Stimulated activated CD4-positive, alpha-beta T cell treated with anti-CD3 and anti-CD28 coated beads, Interleukin-12 subunit alpha, Interleukin-12 subunit beta, amount 100 ng/mL, for 4 hours (primary cell): ENCODE results near the gene CYP46A1.

Experiments
- DNase-seq: peaks from one replicate; pipeline ENCODE4 v3.0.0-alpha.2; 2020

The CYP46A1 gene

DNA sequence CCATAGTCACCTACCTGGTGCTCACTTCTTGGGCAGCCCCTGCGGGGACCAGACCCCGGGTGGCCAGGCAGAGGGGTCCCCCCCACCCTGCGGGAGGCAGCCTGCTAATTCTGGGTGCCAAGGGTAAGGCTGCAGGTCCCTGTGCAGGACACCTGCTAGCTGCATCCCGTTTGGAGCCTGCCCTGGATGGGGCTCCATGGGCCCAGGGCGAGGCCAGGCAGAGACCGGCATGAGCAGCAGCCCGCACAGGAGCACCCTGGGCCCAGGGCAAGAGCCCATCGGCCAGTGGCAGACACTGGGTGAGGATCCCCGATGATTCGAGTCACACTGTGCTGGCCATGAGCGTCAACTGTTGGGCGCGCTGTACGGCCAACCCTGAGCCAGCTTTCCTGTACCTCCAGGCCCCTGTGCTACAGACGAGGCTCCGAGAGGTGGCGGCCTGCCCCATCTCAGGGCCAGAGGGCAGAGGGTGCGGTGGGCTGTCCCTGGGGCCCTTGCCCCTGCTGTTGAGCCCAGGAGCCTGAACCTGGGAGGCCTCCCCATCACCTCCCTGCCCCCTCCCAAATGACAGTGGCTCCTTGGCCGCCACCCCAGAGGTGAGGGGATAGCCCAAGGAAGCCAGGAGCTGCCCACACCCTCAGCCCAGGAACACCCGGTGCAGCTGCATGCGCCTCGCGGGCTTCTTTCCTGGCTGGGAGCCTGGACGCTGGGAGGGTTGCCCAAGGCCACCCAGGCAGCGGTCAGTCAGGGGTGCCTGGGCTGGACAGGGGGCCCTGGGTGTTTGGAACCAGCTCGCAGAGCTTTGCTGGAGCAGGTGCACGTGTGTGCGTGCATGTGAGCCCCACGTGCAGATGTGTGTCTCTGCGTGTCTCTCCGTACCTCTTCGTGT is 47.7 kb downstream of the CYP46A1 start:
- no peak for DNase-seq

DNA sequence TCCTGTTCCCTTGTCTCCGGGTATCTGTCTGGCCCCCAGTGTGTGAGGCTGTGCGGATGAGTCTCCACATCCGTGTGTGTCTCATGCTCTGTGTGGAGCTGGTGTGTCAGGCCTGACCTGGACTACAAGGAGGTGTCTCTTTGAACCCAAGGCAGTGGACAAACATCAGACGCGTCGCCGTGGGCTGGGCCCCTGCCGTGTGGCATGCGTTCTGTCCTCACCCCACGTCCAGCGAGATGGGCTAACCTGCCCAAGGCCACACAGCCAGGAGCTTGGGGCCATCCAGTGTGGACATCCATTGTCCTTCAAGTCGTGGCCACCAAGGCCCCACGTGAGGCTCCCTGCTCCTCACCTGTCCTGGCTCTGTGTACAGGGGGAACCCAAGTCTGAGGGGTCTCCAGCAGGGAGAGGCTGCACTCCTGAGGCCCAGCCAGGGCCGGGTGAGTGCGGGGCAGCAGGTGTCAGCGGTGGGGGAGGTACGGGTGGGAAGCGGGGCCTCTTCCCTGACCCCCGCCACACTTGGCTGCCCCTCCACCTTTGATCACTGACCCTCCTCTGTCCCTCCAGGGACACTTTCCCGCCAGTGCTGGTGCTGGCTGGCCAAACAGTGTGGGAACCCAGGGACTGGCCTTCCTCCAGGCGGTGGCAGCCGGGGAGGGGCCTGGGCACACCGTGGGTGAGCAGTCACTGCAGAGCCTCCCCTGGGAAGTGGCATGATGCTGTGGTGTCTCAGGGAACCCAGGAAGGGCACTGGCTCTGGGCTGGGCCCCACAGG is 48.5 kb downstream of the CYP46A1 start:
- no peak for DNase-seq

DNA sequence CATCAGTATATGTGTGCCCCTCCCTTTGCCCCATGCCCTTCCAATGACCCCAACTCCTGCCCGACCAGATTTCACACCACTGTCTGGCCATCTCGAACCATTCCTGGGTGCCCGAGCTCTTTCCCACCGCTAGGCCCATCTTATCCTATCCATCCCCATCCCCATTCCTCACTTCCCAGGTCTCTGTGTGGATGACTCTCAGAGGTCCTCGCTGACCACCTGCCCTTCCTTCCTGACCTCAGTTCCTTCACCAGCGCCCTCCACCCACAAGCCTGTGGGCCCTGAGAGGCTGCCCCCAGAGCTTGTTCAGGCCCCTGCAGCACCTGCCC is 49.1 kb downstream of the CYP46A1 start:
- no peak for DNase-seq

DNA sequence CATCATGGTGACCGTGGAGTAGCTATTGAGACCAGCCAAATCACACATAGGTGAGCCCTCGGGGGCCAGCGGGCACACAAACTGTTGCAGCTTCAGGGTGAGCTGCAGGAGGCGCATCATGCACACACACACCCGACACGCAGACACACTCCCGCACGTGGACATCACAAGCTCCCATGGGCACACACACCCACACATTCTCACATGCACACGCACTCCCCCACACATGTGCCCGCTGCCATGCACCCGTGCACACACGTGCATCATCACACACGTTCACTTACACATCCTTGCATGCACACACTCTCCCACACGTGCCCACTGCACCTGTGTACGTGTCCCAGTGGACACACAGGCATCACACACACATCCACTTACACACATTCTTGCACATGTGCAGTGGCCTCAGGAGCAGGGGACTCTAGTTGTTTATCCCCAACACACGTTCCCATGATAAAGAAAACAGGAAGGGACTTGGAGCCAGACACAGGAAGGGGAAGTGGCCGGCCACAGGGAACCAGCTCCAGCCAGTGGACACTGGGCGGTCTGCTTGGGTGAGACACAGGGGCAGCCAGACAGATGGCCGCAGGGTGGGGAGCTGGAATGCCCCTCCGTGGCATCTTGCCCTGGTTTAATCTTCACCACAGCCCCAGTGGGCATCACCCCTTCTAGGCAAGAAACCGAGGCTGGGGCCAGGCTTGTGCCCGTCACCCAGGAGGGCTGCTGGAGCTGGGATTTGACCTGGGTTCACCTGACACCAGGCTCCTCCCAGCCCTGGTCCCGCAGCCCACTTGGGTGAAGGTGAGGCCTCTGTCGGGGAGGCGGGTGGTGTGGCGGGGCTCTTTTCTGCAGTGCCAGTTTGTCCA is 49.7 kb downstream of the CYP46A1 start:
- no peak for DNase-seq

DNA sequence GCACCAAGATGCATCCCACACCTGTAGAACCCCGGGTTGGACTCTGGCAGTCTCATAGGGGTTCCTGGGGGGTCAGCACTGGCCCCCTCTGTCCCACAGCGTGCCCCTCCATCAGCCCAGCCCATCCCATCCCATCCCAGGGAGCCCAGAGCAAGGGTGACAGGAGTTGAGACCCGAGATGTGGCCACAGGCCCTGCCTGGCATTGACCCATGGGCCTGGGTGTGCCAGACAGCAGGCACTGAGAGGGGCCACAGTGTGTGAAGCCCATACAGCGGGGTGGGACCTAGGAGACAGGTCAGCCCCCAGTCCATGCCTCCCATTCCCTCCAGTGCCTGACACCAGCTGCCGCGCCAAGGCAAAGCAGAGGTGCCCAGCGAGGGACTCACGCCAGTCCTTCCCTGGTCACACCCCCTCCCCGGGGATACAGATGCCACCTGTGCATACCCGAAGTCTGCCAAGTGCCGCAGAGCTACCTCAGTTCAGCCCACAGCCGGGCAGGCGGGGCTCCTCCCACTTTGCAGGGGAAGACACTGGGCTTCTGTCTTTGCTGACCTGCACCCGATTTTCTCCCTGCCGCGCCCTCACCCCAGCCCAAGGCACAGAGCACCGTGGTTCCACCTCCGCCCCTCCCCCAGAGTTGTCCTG is 50.4 kb downstream of the CYP46A1 start:
- DNase-seq: no peak

DNA sequence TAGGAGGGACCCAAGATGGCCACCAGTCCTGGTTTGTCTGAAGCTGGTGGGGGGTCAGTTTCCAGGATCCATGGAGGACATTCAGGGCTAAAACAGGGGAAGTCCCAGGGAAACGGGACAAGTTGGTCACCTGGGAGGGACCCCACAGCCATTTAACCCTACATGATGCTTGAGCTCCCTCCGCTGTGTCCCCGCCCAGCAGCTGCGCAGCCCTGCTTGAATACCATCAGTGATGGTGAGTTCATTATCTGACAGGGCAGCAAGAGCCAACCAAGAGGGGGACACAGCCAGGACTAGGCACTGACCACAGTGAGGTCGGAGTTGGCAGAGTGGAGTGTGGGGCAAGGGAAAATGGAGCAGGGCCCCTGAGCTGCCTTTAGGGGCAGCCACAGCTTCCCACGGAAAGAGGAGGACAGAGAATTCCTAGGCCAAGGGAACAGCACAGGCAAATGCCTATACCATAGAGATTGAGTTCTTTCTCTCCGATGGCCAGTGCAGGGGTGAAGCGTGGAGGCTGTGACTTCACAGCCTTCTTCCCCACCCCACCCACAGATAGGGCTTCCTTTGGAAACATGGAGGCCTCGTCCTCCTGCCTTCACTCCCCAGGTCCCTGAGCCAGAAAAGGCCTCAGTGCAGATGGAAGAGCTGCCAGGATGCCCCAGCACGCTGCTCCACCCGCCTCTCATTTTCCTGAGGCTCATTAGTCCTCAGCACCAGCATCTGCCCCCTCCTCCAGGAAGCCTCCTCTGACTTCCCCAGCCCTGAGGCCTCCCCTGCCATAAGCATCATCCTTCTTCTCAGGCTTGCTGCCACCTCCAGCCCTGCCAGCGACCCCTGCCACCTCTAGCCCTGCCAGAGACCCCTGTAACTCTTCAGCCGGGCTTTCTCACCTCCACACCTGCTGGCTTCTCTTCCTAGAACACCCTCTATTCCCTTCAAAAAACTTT is 51.4 kb downstream of the CYP46A1 start:
- DNase-seq: no peak

DNA sequence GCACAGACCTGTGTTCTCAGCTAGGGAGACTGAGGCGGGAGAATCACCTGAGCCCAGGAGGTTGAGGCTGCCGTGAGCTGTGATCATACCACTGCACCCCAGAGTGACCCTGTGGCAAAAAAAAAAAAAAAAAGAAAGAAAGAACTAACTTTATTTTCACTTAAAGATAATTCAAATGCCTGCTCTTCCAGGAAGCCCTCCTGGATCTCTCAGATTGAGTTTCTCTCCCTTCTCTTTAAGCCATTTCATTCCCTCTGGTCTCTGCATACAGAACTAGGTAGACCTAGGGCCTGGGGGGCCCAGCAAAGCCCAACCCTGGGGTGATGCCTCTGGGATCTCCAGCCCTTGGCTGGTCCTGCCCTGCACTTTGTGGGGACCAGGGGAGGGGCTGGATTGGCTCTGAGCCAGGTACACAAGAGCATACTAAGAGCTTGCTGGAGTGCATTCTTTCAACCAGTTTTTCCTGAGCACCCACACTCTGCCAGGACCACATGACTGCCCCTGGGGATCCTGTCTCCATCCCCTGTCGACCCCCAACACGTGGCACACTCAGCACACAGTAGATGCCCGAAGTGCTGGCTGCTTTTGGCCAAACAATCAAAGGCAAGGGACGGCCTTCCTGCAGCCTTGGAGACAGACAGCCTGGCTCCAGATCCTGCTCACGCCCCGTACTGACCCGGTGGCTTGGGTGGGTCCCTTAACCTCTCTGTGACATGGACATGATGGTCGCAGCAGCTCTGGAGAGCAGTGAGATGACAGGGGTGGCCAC is 52.7 kb downstream of the CYP46A1 start:
- DNase-seq: no peak

DNA sequence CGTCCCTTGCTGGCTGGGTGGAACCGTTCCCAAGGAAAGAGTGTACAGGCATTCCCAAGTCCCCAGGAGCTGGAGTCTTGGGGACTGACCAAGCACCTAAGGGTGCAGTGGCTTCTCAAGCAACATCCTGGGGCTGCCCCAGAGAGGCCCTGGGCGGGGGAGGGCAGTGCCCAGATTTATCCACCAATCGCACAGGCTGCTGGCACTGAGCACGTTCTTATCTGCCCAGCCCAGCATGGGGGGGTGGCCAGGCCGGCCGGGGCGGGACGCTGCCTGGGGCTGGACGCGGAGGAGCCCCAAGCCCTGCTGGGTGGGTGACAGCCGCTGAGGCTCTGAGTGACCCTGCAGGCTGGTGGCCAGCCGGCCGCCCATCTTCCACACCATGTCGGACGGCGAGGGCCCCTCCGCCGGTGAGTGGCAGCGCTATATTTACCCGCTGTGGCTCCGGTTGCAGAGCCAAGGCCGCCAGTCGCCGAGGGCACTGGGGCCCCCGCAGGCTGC is 53.4 kb downstream of the CYP46A1 start:
- no peak for DNase-seq

DNA sequence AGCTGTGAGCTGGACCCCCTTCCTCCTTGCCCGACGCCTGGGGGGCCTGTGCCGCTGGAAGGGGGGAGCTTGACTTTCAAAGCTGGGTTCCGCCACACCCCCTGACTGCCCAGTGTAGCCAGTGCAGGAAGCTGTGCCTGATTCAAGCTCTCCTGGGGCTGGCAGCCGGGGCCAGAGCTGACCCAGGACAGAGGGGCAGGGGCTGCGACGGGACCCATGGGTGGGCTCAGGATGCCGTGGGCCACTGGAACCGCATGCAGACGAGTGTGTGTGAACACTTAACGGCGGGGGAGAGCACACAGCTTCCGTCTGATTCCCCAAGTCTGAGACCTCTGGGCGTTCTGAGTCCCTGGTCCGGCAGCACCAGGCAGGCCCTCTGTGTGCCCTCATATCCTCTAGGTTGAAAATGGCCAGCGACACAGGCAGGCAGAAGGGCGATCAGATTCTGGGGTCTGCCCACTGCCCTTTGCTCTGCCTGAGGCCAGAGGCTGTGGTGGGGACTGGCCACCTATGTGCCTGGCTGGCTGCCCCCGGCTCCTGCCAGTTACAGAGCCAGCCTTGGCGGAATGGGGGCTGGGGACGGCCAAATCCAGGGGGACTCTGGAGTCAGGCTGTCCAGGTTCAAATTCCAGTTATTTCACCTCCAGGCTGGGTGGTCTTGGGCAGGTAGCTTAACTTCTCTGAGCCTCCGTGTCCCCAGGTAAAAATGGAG is 54.0 kb downstream of the CYP46A1 start:
- DNase-seq: no peak

DNA sequence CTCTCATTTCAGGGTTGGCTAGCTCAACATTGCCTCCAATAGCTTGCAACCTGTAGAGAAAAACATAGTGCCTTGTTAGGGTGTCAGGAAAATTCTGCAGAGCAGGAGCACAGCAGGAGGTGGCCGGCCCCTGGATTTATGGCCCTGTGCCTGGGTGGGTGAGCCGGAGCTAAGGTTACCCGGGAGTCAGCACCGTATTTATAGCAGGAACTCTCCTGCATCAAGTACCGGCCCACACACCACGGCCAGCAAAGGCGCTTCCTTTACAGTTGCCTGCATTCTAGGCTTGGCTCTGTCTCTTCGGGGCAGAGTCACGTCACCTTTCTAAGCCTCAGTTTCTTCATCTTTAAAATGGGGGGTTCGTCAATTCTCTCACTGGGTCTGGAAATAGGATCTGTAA is 56.3 kb downstream of the CYP46A1 start:
- no peak for DNase-seq

DNA sequence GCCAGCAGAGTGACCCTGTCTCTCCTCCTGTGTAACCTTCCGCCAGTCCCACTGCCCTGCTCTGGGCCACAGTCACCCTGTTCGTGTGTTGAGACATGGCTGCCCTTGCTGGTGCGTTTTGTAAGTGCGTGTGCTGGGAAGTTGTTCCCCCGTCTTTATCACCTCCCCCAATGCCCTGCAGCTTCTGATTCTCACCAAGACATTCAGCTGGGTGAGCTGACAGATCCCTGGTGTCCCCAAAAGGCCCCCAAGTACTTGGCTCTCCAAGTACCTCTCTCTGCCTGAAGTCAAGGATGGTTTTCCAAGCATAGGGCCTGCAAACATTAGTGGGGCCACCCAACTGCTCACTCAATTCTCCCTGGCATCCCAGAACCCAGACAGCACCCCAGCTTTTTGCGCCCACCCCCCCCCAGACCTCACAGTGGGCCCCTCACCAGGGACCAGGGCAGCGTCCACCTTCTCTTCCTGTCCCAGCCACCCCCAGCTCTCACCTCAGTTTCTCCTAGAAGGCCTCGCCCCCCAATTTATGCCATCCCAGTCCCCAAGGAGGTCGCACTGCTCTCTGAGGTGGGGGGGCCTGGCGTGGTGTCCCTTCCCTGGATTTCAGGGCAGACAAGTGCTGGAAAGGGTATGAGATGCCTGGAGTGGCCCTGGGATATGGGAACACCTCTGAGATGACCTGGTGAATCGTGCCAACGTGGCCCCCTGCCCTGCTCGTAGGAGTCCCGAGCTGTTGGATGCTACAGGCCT is 57.3 kb downstream of the CYP46A1 start:
- DNase-seq: no peak

DNA sequence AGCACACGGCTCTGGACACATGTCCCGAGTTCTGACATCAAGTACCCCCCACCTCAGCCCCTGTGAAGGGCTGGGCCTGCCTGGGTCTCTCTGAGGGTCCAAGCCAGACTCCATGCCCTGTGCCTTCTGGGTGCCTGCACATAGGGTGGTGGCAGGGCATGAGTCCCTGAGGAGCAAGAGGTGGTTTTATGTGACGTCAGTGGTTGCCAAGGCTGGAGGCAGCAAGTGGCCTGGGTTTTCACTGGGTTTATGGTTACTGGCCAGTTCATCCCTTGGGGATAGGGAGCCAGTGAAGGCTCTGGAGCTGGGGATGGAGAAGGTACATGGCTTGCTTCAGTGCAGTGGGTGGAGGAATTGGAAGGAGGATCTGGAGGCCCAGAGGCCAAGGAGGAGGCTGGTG is 58.0 kb downstream of the CYP46A1 start:
- no peak for DNase-seq

DNA sequence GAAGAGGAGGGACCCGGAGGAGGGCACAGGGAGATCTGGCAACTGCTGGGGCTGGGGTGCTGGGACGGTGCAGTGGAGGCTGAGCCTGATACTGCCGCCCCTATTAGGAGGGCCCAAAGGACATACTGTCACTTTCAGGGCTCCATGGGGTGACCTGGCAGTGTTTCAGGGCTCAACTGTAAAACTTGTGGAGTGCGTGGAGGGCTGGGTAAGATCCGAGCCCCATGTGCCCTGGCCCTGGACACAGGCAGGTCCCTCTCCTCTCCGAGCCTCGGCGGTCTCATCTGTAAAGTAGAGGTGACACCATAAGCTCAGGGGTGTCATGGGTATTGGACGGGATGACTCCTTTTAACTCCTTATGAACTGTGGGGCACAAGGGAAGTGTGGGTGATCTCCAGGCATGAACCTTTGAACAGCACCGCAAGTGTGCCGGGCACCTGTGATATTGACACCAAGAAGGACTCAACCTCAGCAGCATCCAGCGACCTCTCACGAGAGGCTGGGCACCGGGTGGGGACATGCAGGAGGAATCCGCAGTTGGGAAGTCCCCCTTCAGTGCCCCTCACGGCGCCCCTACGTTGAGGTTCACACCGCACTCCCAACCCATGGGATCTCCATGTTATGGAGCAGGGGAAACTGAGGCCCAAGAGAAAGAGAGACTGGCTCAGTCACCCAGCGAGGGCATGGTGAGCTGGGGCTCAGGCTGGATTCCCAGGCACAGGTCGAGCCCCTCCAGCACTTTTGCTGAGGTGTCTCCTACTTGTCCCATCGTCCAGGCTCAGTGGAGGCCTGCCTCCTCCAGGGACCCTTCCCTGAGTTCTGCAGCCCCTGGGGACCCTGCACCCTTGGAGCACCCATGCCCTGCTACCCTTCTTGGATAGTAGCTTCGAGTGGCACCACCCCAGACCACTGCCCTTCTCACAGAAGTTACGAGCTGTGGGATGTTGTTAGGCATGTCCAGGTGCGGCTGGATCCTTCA is 58.7 kb downstream of the CYP46A1 start:
- no peak for DNase-seq

DNA sequence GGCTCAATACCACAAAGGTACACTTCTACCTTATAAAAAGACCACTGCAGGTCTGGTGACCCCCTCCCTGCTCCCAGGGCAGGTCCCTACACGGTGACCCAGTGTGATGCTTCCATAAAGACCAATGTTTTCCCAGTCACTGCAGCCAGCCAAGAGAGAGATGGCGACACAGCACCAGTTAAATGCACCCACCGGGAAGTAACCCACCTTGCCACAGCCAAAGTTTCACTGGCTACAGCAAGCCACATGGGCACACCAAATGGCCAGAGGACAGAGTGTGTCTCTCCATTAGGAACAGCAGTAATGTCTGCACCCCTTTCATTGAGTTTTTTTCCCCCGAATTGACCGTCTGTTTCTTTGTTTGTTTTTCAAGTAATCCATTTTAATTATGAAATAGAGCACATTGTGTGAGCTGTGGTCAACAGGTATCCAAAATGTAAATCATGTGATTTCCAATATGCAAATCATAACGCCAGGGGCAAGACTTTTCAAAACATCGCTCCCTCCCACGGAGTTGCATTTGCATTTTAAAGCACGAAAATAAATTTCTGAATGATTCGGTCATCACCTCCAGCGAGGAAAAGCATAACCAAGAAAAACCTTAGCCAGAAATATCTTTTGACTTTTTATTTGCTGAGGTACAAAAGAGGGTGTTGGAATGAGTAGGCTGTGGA is 60.2 kb downstream of the CYP46A1 start:
- DNase-seq: no peak

DNA sequence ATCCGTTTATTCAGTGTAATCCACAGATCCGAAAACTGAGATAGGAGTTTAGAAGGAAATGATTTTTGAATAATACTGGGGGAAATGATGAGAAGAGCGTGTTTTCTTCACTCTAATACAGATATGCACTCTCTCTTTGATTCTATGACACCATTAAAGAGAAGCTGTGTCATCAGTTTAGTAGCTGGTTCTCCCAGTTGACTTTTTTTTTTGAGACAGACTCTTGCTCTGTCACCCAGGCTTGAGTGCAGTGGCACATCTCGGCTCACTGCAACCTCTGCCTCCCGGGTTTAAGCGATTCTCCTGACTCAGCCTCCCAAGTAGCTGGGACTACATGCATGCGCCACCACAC is 60.8 kb downstream of the CYP46A1 start:
- no peak for DNase-seq

DNA sequence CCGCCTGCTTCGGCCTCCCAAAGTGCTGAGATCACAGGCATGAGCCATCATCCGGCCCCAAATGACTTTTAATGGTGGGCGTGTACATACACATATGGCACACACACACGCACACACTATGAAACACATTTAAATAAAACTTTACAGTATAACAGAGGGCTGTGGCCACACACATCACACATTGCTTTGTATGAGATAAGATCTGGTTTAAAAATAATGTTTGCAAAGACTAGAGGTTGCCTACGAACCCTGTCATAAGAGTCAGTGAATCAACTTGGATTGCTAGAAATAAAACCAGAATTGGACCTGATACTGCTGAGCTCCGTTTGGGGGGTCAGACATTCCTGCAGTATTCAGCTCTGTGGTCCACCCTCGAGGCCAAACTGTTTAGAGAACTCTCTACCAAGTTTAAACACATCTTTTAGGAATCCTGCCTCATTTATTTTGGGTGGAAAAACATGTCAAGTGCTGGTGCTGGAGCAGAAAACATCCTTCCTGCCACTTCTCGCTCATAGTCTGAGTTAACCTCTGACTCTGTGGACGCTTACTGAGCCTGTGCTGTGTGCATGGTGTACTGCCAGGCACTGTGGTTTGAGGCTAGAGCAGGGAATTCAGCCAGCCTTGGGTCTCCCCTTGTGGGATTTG is 61.3 kb downstream of the CYP46A1 start:
- no peak for DNase-seq

DNA sequence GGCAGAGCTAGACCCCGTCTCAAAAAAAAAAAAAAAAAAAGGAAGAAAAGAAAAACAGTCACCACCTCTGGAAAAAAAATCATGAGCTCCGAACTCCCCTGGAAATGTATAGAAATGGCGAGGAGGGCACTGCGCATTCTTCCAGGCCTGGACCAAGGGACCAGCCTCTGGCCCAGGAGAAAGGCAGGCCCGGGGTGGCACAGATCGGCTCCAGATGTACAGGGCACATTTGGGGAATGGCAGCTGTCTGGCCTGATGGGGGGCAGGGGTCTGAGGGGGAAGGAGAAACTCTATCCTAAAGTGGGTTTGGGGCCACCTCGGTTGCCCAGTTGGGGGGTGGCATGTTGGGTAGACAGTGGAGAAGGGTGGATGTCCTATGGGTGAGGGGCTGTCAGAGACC is 63.1 kb downstream of the CYP46A1 start:
- DNase-seq: no peak
